Loucy (cell line): ENCODE results near the gene DNAJC17.

Experiments used
- EZH2phosphoT487 ChIP-seq: fragments of 200-600 bp; IDR thresholded peaks from 2 replicates; pipeline ENCODE4 v1.6.1; 2018; ENCODE audit warnings: antibody characterized with exemption, mild to moderate bottlenecking, moderate library complexity, borderline replicate concordance
- TF ChIP-seq, protein P1 (sequence below): fragments of 200-600 bp; sonication (generic); conservative IDR thresholded peaks from 2 replicates; pipeline ENCODE4 v1.5.1; 2014; ENCODE audit warnings: mild to moderate bottlenecking, antibody characterized with exemption, low read length

DNA sequence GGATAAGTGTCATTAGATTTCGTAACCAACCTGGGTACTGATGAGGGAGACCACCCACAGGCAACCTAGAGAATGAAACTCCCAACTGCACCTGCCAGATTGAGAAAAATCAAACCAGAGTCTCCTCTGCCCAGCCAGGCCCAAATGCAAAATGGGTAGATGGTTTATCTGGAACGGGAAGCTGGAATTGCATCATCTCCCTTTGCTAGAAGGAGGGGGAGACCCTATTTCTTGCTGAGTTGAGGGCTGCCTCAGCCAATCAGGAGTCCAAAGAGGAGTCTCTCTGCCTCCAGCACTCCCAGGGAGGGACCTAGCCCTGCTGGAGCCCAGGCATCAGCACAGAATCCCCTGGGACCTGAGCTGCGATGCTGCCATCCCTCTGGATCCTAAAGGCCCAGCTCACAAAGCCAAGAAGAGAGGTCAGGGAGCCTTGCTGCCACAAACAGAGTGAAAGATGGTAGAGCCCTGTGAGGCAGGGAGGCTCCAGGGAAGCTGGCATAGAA lies 60.3 kb downstream of the DNAJC17 start:
- no peak for TF ChIP-seq EZH2phosphoT487
- TF ChIP-seq, protein P1, sequence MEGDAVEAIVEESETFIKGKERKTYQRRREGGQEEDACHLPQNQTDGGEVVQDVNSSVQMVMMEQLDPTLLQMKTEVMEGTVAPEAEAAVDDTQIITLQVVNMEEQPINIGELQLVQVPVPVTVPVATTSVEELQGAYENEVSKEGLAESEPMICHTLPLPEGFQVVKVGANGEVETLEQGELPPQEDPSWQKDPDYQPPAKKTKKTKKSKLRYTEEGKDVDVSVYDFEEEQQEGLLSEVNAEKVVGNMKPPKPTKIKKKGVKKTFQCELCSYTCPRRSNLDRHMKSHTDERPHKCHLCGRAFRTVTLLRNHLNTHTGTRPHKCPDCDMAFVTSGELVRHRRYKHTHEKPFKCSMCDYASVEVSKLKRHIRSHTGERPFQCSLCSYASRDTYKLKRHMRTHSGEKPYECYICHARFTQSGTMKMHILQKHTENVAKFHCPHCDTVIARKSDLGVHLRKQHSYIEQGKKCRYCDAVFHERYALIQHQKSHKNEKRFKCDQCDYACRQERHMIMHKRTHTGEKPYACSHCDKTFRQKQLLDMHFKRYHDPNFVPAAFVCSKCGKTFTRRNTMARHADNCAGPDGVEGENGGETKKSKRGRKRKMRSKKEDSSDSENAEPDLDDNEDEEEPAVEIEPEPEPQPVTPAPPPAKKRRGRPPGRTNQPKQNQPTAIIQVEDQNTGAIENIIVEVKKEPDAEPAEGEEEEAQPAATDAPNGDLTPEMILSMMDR: no peak
